Ectodermal cell (in vitro differentiated cells): ENCODE data around the gene GLRX.

ENCODE experiments used
- H3K27ac ChIP-seq: 2 replicates; pipeline ENCODE4 v1.7.0; 2013; ENCODE audit warnings: mild to moderate bottlenecking, low read depth, low read length; ENCODE audit not compliant: insufficient read depth, poor library complexity, severe bottlenecking
- H3K27me3 ChIP-seq: 2 replicates; pipeline ENCODE4 v1.7.0; 2013; ENCODE audit warnings: mild to moderate bottlenecking, low read length; ENCODE audit not compliant: insufficient read depth, control insufficient read depth, poor library complexity, severe bottlenecking
- H3K36me3 ChIP-seq: one replicate; pipeline ENCODE4 v1.7.0; 2013; ENCODE audit warnings: low read length; ENCODE audit not compliant: control insufficient read depth, insufficient read depth
- H3K4me1 ChIP-seq: one replicate; pipeline ENCODE4 v1.7.0; 2013; ENCODE audit warnings: low read length; ENCODE audit not compliant: control insufficient read depth, insufficient read depth
- H3K4me3 ChIP-seq: 2 replicates; pipeline ENCODE4 v1.7.0; 2013; ENCODE audit warnings: low read depth, low read length, control low read depth; ENCODE audit not compliant: insufficient read depth
- H3K9me3 ChIP-seq: 2 replicates; pipeline ENCODE4 v1.7.0; 2013; ENCODE audit warnings: mild to moderate bottlenecking, low read length, moderate library complexity; ENCODE audit not compliant: control insufficient read depth
- WGBS, 2 experiments: methylation state at CpG; one replicate each; pipeline ENCODE4 v1.1.7; 2013; ENCODE audit warnings: missing lambda C conversion rate in 2 of 2; 5-methylcytosine and 5-hydroxymethylcytosine counted together

GLRX gene

DNA sequence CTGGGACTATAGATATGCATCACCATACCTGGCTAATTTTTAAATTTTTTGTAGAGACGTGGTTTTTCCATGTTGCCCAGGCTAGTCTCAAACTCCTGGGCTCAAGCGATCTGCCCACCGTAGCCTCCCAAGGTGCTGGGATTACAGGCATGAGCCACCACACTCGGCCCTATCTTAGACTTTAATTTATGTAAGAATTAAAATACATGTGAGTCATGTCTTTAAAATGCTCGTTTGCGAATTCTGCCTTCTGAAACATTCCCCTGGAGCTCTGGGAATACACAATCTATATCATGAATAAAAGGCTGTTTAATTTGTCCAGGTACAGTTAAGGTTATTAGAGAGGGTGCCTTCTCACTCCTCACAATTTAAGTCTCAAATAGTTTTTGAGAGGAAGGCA lies 58.6 kb downstream of the GLRX start:
- 84 to 89% methylated on average over 6 of the region's 6 CpGs for WGBS, 2 experiments
- H3K27me3 ChIP-seq: no peaks in the 10 kb centered on the region
- no peaks in the 10 kb centered on the region for H3K36me3 ChIP-seq

More for the DNA sequence above, 58.6 kb downstream of the GLRX start:
- no peaks in the 10 kb centered on the region for H3K9me3 ChIP-seq
- no peak overlapping the region for H3K27ac ChIP-seq
- no peaks in the 10 kb centered on the region for H3K4me1 ChIP-seq
- H3K4me3 ChIP-seq: no peak overlapping the region
